ENCODE measurements around the gene FMO4.
"Not testable (repeated sequence)": the region's sequence is repeated elsewhere in the genome, so short reads cannot be mapped to it uniquely, and the experiment has no call there.

Gene FMO4

GRCh38 chr1:171313835-171314320 lies at the start of gene FMO4:
TSS of gene FMO4 (plus strand) at chr1:171314183. CDS start at chr1:171319826, 5,643 bp downstream.
- peak; percentile 73 for DNase-seq

DNA sequence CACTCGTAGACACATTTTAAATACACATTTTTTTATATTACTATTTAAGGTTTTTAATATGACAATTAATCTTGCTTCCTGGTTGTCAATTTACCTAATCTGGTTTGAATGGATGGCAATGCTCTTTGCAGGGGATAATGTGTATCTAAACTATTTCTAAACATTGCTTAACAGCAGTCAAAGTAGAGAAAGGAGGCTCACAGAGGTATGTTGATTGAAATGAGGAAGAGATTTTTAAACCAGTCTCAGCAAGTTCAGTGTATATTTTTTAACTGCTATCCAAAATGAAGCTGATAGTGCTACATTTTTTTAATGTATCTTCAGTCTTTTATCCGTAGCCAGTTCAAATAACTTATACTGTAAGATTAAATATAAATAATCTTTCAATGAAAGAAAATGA lies 48.3 kb upstream of the FMO4 start:
- DNase-seq = no peak

DNA sequence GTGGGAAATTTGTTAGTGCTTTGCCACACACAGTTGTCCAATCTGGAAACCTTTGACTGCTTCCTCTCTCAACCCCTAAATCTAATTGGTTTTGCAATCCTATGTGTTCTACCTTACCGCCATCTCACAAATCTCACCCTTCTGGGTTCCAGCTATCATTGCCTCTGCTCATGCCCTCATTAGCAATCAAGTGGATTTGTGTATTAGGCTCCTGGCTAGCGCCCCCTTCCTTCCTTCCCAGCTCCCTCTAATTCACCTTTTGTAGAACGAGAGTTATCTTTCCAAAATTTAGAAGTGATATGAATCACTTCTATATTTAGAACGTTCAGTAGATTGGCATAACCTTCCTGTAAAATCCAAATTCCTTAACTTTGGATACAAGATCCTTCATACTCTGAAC lies 47.1 kb upstream of the FMO4 start:
- DNase-seq = no peak

DNA sequence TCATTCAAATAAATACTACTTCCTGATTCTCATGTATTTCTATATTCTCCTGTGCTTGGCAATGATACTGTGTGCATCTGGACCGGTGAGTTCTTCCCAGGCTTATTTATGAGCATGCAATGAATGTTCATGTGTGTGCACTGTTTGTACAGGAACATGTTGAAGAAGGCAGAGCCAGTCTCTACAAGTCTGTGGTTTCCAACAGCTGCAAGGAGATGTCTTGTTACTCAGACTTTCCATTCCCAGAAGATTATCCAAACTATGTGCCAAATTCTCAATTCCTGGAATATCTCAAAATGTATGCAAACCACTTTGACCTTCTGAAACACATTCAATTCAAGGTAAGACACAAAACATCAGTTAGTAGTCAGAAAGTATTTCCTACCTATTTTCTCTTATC lies 46.6 kb upstream of the FMO4 start:
- no peak for DNase-seq

DNA sequence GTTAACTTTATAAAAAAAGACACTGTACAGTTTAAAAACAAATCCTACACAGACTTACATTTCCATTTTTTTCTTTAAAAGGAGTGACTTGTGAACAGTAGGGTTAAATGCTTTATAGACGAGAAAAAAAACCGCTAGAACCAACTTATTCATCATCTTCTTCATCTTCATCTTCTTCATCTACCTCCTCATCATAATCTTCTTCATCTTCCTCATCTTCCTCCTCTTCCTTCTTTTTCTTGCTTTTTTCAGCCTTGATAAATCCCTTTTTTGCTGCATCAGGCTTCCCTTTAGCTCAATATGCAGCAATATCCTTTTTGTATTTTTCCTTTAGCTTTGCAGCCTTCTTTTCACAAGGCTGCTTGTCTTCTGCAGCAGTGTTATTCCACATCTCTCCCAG lies 43.2 kb upstream of the FMO4 start:
- DNase-seq = no peak

GRCh38 chr1:171277534-171277933 lies 36.4 kb upstream of the FMO4 start:
- no peak for DNase-seq

DNA sequence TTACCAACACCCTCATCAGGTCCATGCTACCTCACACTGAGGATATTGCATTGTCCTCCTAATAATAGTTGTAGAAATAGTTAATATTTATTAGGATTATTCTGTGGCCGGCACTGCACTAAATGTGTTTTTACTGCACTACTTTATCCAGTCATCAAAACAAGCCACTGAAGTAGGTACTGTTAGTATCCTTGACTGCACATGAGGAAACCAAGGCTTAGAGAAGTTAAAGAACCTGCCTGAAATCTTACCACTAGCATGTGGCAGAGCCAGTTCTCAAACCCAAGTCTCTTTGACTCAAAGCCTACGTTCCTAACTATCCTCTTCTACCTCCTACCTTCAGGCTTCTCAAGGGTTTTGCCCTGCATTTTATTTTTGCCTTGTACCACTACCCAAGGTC lies 34.7 kb upstream of the FMO4 start:
- no peak for DNase-seq

GRCh38 chr1:171279678-171280077 lies 34.3 kb upstream of the FMO4 start:
- DNase-seq = no peak

- DNase-seq = no peak
Observed at GRCh38 chr1:171280599-171280998, 33.4 kb upstream of the FMO4 start.

GRCh38 chr1:171286032-171286705 lies 27.8 kb upstream of the FMO4 start:
- DNase-seq = no peak

DNA sequence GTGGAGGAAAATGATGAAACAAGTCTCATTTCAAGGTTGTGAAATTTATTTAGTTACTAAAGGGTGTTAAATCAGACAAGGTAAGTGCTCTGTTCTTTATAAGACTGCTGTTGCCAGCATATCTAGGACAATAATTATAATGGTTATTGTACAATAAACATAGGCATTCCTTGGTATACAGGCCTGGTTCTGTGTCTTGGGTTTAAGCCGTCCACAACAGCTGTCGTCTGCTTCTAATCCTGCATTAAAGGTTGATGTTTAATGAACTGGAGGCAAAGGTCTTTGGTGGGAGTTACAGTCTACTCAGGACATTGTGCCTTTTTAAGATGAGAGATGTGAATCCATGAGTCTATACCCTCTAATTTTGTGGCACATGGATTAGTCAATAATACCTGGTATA lies 23.4 kb upstream of the FMO4 start:
- no peak for DNase-seq

GRCh38 chr1:171292799-171293198 lies 21.2 kb upstream of the FMO4 start:
- DNase-seq = no peak

GRCh38 chr1:171295383-171295782 lies 18.6 kb upstream of the FMO4 start:
- not testable (repeated sequence) for DNase-seq

DNA sequence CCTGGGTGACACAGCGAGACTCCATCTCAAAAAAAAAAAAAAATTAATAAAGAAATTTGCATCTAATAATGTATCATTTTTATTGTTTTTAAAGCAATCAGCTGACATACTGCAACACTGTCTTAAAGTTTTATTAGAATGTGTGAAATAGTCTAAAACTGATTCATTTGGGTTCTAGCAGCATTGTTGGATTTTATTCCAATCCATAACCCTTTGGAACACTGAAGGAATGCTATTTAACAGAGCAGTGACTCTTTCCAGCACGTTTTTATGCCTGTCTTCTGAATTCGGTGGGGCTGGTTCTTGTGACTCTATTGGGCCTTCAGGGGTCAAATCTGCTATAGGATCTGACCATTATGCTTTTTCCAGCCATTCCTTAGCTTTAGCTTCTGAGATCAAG lies 18.2 kb upstream of the FMO4 start:
- DNase-seq = no peak

- no peak for DNase-seq
Observed at GRCh38 chr1:171296897-171297296, 17.1 kb upstream of the FMO4 start.

GRCh38 chr1:171298696-171299095 lies 15.3 kb upstream of the FMO4 start:
- no peak for DNase-seq

- DNase-seq = no peak
Observed at GRCh38 chr1:171299342-171299741, 14.6 kb upstream of the FMO4 start.

DNA sequence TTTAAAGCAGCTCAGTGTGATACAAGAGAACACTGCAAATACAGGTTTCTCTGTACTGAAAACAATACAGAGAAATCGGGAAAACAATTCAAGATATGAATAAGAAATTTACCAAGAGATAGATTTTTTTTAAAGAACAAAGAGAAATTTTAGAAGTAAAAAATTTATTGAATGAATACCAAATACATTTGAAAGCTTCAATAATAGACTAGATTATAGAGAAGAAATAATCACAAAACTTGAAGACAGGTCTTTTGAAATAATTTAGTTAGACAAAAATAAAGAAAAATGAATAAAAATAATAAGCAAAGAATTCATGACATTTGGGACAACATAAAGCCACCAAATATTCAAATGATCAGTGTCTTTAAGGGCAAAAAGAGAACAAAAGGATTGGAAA lies 13.6 kb upstream of the FMO4 start:
- DNase-seq = no peak

DNA sequence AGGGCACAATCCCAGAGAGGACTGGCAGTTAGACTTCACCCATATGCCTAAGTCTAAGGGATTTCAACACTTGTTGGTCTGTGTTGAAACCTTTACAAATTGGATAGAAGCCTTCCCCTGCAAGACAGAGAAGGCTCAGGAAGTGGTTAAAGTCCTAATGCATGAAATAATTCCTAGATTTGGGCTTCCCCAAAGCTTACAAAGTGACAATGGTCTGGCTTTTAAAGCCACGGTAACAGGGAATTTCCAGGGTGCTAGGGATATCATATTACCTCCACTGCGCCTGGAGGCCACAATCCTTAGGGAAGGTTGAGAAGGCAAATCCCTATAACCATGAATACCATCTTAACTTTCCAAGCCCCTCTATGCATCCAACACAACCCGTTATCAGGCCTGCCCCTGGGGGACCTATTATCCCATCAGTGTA lies 3.3 kb upstream of the FMO4 start:
- DNase-seq = no peak

GRCh38 chr1:171311771-171312558 lies 2.0 kb upstream of the FMO4 start:
- DNase-seq = no peak

DNA sequence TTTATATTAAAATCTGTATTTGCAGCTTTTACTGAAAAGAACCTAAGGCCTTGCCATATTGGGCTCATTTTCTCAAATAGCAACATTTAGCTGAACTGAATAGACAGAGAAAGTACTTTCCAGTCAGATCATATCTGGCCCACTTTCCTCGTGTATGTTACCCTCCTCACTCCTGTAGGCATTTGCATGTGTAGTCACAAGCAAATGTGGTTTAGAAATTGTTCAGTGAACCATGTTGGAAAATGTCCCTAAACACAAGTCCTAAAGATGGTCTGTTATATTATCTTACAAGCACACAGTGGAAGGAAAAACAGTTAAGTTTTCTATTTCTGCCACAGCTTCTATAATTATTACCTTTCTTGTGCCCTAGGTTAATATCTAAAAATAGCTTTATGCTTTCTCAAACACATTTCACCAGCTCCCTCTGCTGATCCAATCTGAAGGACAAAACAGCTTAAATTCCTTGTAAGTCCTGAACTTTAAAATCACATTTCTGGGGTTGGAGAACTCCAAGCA lies 606 bp upstream of the FMO4 start:
- no peak for DNase-seq

GRCh38 chr1:171329251-171329650 lies 15.3 kb downstream of the FMO4 start:
- DNase-seq = no peak

DNA sequence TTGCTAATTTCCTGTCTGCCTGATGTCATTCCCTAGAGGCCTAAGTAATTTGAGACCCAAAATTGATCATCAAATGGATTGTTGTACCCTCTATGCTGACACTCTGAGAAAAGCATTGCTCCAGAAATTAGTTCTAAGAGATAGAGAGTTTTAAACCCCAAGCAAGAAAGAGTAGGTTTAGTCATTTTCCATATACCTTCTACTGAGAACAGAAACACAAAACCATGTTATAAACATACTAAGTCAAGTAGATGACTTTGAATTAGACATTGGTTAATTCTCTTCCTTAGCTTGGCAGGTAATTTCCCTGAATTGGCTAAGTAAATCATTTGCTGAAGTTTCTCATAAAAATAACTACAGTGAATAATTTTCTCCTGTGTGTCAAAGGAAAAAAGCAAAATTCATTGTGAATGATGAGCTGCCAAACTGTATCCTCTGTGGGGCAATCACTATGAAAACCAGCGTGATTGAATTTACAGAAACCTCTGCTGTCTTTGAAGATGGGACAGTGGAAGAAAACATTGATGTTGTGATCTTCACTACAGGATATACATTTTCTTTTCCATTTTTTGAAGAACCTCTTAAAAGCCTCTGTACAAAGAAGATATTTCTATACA lies 20.1 kb downstream of the FMO4 start:
- no peak for DNase-seq

- no peak for DNase-seq
Observed at GRCh38 chr1:171335964-171336363, 22.0 kb downstream of the FMO4 start.
